Muscle of back (tissue), 11 donors: ENCODE measurements around the gene COA6. TPM values are rescaled to one million over a fixed set of nuclear protein-coding genes. Genes with fewer than 3 reads are reported as not detected.
A peak's percentile ranks its signal among the peaks of the same experiment; 100 is the strongest.
"Not testable (repeated sequence)": the region's sequence is repeated elsewhere in the genome, so short reads cannot be mapped to it uniquely, and the experiment has no call there.

Experiments
- DNase-seq, 3 donors: peaks; one replicate each; pipeline versions ENCODE4 v3.0.0 to v3.0.0-alpha.2; 2013
- polyA plus RNA-seq, 10 donors: library from polyadenylated mRNA; unstranded; fragments of 120-200 nt; gene quantifications; one replicate each; pipeline ENCODE4 v1.2.1, GENCODE V29; 2013; ENCODE audit not compliant: insufficient read length in 10 of 10

The COA6 gene
- polyA plus RNA-seq, 10 donors = 25.0 to 34.5 (median 30.4) TPM

DNA sequence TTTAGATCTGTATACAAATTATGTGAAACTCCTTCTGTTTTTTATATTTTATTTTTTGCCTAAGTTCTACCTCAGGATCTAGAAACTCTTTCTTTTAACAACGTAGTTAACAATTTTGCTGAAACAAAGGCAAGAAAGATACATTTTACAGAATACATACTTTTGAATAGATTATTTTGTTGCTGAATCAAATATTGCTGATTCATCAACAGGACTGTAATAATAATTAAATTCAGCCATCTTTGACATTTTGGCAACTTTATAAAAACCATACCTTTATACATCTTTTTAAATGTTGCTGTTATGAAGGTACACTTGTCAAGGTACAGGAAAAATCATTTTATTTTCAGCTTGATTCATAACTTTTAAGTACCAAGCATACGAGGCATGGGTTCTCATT lies 10.7 kb upstream of the COA6 start:
- no peak for DNase-seq

DNA sequence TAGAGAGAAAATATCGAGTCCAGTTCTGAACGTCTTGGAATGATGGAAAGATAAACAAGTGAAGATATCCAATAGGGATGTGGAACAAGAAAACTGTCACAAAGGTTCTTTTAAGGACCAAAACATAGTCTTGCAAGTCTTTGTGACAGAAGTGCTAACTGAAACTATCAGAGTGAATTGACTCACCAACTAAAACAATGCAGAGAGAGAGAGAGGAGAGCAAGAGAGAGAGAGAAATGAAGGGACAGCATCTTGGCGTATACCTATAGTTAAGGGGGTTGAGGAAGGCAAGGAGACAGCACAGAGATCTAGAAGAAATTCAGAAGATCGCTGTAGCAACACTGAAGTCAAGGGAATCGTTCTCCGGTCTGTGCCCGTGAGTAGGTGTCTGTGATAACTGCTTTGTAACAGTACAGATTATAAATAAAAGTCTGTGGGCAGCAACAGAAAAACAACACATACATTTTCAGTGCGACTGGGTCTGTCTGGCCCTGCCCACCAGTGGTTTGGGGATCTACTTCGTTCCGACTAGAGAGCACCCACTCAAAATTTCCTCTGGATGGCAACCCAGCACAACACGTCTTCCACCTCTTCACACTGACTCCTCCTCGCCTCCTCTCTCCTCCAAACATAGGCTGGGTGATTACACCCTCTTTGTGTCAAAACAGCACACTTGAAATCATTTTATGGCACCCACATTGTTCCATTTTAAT lies 4.8 kb upstream of the COA6 start:
- no peak for DNase-seq

DNA sequence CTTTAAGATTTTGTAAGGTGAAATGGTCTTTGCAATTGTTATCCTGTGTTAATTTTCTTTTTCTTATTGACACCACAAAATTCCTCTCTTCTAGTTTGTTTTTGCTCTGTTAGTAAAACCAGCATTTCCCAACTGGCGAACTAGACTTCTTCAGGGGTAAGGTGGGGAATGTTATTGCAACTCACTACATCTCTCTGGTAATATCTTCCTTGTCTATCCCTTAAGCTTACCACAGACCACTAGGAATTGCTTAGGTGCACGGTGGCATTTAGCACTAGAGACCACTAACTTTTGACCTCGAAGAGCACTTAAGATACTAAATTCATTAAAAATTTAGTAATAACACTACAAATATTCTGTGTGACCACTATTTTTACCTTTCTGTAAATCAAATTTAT lies 4.2 kb upstream of the COA6 start:
- no peak for DNase-seq

DNA sequence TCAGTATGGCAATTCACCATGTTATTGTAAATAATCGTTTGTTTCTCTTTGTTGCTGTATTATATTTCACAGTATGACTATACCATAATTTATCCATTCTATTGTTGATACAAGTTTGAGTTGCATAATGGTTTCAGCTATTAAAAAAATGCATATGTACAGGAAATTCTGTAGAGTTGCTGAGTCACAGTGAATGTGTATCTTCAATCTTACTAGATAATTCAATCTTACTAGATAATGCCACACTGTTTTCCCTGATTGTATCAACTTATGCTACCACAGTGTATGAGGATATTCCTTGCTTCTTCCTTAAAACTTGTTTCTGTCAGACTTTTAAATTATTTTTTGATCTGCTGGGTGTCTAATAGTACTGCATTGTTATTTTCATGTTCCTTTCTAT lies 3.5 kb upstream of the COA6 start:
- DNase-seq = no peak

DNA sequence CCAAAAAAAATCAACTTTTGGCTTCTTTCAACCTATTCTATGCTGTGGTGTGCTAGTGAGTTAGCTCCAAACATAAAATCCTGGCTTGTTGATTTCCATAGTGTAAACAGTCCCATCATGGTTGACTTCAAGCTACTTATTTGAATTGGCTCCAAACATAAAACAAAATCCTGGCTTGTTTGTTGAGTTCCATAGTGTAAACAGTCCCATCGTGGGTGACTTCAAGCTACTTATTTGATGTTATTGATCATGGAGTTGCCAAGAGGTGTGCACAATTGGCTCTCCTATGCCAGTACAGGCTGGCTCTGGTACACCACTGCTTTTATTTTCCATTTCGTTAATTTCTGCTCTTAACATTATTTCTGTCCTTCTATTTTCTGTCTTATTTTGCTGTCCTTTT lies 1.8 kb upstream of the COA6 start:
- DNase-seq = no peak

DNA sequence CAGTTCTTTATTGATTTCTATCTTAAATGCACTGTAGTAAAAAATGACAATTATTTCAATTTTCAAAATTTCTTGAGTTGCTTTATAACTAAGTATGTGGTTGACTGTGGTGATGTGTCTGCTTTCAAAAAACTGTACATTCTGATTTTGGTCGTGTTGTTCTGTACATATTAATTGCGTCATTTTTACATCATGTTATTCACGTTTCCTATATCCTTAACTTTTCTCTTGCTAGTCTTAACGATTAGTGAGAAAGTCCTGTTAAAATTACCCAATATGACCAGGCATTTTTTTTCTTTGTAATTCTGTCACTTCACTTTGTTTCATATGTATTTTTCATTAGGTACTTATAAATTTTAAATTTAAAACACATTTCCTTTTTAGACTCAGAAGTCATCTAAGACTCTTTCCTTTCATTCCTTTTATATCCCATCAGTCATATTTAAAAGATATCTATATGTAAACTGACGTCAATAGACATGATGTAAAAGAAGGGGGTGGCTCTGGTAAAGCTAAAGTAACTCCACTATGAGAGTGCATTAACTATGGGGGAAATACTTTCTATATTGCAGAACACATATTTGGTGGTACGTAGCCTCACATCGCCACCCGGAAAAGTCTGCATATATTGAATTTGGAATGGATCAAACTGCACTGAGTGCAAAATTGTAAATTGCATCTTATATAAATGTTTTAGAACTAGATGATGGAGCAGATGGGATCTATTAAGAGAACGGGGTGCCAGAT lies 1.1 kb upstream of the COA6 start:
- DNase-seq = peak in 2 of 3 donors; percentile 2 to 35

DNA sequence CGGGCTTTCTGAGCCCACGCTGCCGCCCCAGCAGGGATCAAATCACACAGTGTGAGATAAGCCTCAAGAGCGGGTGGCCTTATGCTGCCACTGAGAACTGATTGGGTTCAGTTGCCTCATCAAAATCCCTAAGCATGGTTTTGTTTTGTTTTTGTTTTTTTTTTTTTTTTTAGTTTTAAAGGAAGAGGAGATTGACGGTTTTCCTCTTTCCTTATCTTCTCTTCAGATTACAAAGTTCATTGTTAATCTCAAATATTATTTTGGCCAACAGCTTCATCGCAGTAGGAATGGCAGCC lies 651 bp downstream of the COA6 start:
- DNase-seq = peak in 1 of 3 donors; percentile 1

DNA sequence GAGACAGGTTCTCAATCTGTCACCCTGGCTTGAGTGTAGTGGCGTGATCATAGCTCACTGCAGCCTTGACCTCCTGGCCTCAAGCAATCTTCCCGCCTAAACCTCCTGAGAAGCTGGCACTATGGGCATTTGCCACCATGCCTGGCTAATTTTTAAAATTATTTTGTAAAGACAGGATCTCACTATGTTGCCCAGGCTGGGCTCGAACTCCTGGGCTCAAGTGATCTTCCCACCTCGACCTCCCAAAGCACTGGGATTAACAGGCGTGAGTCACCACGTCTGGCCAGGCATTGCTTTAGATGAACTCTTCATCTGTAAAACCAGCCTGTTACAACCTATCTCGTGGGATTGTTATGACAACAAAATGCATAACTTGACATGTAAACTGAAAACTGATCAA lies 2.4 kb downstream of the COA6 start:
- DNase-seq = no peak

DNA sequence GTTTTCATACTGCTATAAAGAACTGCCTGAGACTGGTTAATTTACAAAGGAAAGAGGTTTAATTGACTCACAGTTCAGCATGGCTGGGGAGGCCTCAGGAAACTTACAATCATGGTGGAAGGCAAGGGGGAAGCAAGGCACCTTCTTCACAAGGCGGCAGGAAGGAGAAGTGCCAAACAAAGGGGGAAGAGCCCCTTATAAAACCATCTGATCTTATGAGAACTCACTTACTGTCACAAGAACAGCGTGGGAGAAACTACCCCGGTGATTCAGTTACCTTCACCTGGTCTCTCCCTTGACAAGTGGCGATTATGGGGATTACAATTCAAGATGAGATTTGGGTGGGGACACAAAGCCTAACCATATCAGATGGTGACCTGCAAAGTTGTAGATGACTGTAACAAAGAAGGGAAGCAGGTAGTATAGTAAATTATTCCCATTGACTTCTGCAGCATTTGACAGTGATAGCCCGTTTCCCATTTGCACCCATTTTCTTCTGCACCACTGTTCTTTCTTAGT lies 6.4 kb downstream of the COA6 start:
- not testable (repeated sequence) for DNase-seq

DNA sequence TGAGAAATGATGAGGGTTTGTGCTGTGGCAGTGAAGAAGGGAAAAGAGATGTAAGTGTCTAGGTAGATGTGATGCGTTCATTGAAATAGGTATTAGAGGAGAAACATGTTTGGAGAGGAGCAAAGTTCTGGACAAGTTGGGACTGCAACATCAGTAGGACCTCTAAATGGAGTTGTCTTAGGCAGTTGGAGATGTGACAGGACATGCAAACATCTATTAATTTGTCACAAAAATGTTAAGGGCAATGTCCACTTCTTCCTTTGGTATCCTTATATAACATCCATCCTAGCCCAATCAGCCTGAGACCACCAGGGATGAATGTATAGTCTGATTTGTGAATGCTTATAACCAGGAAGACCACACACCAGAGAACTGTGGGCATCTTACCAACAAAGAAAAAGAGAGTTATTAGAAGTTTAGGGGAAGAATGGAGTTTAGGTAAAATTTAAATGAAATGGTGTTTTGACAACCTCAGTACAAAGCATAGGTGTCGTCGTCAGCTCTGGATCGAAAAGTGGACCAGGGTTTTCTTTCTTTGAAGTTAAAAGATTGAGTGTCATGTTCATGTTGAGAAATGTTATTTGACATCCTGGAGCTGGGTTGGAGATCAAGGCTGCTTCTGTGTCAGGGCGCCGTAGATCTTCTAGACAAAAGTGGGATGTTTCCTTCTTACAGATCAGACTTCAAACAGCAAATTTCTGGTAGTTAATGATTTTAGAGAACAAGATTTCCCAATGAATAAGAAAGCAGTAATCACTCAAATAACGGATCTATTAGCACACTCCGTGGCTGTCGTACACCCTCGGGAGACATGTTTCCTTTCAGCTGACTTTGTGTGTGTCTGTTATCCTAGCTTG lies 8.7 kb downstream of the COA6 start:
- no peak for DNase-seq

DNA sequence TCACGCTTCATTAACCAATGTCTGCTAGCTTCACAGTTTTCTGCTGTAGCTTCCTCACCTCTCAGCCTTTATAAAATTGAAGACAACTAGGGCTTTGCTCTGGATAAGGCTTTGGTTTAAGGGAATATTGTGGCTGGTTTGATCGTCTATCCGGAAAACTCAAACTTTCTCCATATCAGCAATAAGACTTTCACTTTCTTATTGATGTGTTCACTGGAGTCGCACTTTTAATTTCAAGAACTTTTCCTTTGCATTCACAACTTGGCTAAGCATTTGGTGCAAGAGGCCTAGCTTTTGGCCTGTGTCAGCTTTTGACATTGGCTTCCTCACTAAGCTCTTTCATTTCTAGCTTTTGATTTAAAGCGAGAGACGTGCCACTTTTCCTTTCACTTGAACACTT lies 12.9 kb downstream of the COA6 start:
- DNase-seq = no peak

DNA sequence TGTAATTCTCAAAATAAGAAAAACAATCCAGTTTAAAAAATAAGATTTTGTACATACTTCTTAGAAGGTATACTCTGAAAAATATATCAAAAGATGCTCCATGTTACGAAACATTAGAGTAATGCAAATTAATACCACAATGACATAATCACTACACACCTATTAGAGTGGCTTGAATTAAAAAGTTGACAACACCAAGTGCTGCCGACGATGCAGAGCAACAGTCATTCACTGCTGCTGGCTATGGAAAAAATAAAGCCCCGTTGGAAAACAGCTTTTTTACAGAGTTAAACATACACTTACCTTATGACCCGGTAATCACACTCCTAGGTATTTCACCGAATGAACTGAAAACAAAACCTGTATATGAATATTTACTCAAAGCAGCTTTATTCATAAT lies 14.8 kb downstream of the COA6 start:
- DNase-seq = no peak

DNA sequence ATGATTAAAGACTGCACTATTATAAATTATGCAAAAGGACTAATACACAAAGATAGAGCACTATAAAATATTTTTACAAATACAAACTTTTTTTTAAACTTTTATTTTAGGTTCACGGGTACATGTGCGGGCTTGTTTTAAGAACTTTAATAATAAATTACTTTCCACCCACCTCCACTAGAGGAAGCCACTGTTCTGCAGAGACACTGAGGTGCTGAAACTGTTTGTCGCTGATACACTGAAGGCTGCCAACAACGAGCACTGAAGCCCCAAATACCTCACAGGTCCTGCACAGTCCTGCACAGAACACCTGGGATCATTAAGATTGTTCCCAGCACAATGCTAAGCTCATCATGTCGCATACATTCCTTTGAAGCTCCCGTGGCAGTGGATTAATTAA lies 19.9 kb downstream of the COA6 start:
- DNase-seq = no peak

DNA sequence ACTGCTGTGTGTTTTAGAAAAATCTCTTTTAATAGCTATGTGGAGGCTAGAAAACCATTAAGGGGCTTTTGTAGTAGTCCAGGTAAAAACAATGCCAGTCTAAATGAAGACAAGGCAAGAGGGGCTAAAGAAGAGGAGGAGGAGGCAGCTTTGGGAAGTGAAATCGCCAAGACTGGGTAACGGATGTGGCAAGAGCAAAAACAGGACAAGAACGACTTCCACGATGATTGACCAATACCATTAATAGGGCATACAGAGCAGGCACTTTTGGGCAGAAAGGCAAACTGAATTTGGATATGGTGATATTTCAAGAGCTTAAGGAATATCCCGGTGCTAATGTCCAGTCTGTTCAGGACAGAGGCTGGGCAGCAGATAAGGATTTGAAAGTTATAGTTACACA lies 22.0 kb downstream of the COA6 start:
- DNase-seq = no peak

DNA sequence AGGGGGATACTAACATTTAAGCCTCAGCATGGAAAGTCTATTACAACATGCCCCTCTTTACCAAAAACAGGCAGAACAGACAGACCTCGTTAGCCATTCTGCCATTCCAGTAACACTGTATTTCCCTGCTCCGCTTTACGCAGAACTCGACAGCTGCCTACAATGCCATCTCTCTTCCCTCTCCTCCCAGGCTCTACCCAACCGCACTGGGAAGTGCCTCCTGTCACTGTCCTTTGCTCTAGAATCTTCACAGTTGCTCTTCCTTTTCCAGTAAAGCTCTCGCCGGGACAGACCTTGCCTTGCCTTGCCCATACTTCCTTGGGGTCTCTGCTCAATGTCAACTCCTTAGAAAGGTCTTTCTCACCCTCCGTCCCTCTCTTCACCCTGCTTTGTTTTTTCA lies 22.8 kb downstream of the COA6 start:
- DNase-seq = no peak

DNA sequence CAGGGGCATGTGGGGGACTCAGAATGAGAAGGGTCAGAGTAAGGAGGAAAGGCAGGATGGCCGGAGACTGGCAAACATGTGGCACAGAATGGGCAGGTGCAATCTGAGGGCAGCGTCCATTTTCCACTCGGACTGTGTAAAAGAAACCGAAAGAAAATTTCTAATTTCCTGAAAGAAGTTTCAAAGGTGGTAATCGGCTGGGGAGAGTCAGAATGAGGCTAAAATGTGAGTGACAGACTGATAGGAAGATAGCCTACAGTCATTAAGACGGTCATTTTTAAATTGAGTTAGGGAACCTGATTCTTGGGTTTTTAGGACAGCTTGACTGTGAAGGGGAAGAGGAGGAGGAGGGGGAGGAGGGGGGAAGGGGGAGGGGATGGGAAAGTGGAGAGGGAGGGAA lies 23.6 kb downstream of the COA6 start:
- no peak for DNase-seq

DNA sequence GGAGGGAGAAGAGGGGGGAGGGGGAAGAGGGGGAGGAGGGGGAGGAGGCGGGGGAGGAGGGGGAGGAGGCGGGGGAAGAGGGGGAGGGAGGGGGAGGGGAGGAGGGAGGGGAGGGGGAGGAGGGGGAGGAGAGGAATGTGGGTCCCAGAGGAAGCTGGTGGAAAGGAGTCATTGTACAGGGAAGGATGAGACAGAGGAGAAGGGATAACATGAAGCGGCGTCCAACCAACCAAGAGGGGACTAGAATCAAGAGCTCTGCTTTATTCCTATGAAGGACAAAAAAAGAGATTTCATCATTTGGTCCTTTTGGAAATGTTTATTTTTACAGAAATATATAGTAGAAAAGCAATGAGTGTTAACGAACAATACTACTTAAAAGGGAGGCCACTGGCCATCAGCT lies 24.5 kb downstream of the COA6 start:
- no peak for DNase-seq

DNA sequence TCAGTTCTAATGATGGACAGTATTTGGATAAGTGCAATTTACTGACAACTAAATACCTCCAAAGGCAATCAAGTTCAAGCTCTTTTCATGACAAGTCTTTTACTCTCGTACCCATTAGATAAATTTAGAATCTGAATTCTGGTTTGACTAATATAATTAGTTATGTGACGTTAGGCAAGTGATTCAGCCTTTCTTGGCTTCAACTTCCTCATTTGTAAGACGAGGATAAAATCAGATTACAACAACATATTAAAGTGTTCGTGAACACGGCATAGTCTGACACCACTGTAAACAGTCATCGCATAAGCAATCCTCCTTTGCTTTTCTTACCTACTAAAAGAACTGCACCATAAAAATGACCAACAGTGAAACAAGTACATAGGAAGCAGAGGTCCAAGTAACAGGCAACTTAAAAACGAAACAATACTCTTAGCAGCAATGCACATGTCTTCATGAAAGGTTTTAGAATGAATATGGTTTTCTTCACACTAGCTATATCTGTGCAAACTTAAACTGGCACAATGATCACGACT lies 25.7 kb downstream of the COA6 start:
- DNase-seq = no peak

DNA sequence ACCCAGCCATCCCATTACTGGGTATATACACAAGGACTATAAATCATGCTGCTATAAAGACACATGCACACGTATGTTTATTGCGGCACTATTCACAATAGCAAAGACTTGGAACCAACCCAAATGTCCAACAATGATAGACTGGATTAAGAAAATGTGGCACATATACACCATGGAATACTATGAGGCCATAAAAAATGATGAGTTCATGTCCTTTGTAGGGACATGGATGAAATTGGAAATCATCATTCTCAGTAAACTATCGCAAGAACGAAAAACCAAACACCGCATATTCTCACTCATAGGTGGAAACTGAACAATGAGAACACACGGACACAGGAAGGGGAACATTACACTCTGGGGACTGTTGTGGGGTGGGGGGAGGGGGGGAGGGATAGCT lies 26.3 kb downstream of the COA6 start:
- DNase-seq = not testable (repeated sequence)

DNA sequence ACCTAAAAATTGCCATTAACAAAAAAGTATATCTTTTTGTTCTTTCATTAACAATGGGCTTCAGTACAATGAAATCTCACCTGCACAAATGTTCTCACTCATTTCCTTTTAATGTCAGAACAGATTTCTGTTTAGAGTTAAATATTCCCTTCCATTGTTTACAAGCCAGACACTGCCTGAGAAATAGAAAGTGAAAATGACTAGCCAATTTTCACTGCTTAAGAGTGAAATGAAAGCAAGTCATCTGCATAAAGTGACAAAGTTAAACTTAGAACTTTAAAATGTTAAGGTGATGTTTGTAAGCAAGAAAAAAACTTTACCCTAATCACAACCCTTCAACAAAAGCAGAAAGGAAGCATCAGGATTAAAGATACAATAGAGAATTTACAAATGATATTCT lies 27.5 kb downstream of the COA6 start:
- no peak for DNase-seq

DNA sequence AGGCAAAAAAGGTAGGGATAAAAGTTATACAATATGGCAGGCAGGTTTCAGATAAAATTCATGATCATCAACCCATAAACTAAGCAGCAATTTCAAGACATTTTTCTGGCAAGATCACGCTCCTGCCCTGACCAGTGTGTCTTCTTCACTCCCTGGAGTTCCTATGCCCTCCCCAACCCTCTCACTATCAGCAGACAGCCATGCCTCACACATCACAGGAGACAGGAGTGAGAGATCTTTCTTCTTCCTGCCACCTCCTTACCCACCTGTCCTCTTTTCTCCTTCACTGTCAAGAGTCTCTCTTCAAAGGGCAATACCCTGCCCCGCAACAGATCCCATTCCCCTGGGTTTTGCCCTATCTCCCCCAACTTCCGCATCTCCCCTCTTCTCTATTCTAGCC lies 28.4 kb downstream of the COA6 start:
- DNase-seq = no peak

DNA sequence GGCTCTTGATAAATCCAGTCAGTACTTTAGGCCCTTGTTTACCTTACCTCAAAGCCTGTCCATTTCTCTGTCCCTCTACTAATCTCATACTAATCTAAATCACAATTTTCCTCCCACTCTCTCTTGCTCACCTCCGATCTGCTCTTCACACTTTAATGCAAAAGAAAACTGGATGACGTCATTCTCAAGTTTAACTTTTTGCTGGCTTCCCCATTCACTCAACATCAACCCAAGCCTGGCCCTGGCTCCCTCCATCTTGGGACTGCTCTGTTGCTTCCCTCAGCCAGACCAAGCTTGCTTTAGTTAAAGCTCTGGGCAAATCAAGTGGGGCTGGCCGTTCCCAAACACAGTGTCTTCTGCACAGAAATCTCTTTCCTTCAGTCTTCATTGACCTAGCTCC lies 29.7 kb downstream of the COA6 start:
- no peak for DNase-seq

DNA sequence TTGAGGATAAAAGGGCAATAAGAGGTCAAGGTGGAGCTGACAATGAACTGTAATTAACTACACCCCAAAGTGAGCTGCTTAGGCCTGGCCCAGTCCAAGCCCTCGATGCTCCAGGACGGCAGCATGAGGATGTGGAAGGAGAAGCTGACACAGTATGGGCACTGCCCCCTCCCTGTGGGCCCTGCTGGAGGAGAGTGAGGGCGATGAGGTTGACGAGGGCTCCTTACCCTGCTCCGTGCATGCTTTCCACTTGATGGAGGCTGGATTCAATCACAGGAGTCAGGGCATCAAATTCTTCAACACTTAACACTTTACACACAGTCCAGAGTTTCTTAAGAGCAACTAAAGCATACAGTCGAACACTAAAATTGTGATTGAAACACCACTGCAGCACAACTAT lies 32.4 kb downstream of the COA6 start:
- DNase-seq = no peak
